ENCODE data around the gene BTK.

Gene BTK

DNA sequence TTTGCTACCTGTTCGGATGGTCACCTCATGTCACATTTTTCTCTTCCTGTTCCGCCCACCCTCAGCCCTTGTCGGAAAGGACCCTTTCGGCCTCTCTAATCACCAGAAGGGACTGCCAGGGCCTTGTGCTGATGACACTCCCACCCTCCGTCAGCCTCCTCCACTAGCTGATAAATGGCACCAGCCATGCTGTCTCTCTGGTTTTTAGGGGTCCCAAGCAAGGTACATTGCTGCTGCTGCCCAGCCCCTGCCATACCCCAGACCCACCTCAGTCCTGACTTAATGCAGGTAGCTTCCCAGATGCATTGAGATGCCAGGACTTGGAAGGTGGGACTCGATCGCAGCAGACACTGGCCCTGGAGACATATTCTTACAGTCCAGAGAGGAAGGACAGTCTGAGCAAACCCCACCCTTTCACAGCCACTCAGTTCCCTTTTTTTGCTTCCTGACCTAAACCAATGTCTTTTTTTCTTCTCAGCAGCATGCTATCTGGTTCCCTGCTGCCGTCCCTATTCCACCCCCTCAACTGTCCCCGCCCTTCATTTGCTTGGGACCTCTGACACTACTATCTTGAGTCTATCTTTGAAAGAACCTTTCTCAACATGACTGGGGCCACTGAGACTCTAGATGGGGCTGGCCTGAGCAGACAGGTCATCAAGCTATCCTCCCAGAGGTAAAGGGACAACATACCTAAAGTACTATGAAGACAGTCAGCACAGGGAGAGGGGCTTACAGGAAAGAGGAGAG lies at the start of gene BTK:
TSS of gene BTK (minus strand) at position 397 of the 747 bp plus-strand sequence. CDS start 10,907 bp downstream, outside the sequence.
- TF ChIP-seq, protein P1, sequence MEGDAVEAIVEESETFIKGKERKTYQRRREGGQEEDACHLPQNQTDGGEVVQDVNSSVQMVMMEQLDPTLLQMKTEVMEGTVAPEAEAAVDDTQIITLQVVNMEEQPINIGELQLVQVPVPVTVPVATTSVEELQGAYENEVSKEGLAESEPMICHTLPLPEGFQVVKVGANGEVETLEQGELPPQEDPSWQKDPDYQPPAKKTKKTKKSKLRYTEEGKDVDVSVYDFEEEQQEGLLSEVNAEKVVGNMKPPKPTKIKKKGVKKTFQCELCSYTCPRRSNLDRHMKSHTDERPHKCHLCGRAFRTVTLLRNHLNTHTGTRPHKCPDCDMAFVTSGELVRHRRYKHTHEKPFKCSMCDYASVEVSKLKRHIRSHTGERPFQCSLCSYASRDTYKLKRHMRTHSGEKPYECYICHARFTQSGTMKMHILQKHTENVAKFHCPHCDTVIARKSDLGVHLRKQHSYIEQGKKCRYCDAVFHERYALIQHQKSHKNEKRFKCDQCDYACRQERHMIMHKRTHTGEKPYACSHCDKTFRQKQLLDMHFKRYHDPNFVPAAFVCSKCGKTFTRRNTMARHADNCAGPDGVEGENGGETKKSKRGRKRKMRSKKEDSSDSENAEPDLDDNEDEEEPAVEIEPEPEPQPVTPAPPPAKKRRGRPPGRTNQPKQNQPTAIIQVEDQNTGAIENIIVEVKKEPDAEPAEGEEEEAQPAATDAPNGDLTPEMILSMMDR (IDR thresholded peaks at IDR 0.05; ENCODE audit: insufficient read depth, low read depth, low read length, missing control alignments) = no peak
- no peak within 1 kb of the TSS for H3K4me3 ChIP-seq (ENCODE audit: low read length)
- no peak for DNase-seq (ENCODE audit: low read depth)

DNA sequence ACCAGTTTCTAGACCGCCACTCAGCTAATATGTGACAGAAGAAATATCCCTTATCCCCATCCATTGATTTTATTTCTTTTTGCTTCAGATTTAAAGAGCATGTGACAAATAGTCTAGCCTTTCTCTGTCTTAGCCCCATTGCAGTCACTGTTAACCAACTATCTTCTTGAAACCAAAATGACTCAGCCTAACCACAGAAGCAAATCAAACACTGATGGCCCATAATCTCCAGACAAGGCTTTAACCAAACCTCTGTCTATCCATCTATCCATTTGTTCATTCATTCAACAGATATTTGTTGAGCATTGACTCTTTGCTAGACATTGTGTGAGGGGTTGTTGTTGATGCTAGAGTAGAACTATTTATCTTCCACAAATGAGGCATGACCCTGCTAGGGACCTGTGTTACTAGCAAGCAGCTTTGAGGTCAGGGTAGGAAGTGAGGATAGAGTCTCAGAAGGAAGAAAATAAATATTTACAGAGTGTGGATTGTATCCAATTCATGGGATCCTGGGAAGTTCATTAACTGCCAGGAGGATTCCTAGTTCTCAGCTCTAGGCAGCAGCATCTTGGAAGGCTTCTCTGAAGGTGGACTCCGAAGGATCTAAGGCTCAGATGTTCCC lies 44.6 kb upstream of the BTK start:
- no peak overlapping the region for H3K4me3 ChIP-seq (ENCODE audit: low read length)
- peak; percentile 7 for DNase-seq (ENCODE audit: low read depth)
- TF ChIP-seq, protein P1 (IDR thresholded peaks at IDR 0.05; ENCODE audit: insufficient read depth, low read depth, low read length, missing control alignments) = no peak

DNA sequence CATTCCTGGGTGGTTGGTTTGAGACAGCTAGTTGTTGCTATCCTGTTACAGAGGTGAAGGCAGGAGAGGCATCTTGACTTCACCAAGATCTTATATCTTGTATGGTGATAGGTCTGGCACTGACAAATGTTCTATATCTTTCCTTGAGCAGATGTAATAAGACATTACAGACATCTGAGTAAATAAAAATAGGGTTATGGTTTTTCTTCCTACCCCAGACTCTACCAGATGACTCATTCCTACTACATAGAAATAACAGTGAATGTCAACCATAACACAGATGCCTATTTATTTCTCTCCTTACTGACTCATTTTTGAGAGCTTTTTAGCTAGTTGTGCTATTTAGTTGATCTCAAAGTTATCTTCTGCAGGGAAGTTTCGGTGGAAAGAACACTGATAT lies 43.9 kb upstream of the BTK start:
- TF ChIP-seq, protein P1 (IDR thresholded peaks at IDR 0.05; ENCODE audit: insufficient read depth, low read depth, low read length, missing control alignments) = no peak
- H3K4me3 ChIP-seq (ENCODE audit: low read length) = no peak overlapping the region
- peak; percentile 12 for DNase-seq (ENCODE audit: low read depth)

DNA sequence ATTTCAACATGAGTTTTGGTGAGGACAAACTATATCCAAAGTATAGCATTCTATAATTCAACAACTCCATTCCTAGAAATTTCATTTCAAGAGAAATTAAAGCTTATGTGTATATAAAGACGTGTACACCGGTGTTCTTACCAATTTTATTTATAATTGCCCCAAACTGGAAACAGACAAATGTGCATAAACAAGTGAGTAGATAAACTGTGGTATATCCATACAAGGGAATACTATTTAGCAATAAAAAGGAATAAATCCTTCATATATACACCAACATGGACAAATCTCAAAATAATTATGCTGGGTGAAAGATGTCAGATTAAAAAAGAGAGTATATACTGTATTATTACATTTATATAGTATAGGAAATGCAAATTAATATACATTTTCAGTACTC lies 42.0 kb upstream of the BTK start:
- H3K4me3 ChIP-seq (ENCODE audit: low read length) = no peak overlapping the region
- DNase-seq (ENCODE audit: low read depth) = no peak
- TF ChIP-seq, protein P1 (IDR thresholded peaks at IDR 0.05; ENCODE audit: insufficient read depth, low read depth, low read length, missing control alignments) = no peak

DNA sequence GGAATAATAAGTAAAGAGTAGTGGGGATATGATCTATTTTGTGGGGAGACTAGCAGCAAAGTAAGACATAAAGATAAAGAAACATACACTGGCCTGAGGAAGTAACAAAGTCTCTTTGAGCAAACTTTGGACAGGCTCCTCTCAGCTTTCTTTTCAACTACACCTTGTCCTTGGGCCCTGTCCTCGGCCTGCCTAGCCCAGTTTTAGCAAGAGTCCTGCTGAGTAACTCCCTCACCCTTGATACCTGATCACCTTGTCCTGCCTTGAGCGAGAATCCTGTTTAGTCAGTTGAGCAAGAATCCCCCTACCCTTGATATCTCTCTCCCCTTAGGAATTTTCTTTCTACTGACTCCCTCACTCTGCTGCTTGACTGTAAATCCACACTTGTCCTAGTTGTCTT lies 33.5 kb upstream of the BTK start:
- TF ChIP-seq, protein P1 (IDR thresholded peaks at IDR 0.05; ENCODE audit: insufficient read depth, low read depth, low read length, missing control alignments) = no peak
- no peak overlapping the region for H3K4me3 ChIP-seq (ENCODE audit: low read length)
- DNase-seq (ENCODE audit: low read depth) = no peak

DNA sequence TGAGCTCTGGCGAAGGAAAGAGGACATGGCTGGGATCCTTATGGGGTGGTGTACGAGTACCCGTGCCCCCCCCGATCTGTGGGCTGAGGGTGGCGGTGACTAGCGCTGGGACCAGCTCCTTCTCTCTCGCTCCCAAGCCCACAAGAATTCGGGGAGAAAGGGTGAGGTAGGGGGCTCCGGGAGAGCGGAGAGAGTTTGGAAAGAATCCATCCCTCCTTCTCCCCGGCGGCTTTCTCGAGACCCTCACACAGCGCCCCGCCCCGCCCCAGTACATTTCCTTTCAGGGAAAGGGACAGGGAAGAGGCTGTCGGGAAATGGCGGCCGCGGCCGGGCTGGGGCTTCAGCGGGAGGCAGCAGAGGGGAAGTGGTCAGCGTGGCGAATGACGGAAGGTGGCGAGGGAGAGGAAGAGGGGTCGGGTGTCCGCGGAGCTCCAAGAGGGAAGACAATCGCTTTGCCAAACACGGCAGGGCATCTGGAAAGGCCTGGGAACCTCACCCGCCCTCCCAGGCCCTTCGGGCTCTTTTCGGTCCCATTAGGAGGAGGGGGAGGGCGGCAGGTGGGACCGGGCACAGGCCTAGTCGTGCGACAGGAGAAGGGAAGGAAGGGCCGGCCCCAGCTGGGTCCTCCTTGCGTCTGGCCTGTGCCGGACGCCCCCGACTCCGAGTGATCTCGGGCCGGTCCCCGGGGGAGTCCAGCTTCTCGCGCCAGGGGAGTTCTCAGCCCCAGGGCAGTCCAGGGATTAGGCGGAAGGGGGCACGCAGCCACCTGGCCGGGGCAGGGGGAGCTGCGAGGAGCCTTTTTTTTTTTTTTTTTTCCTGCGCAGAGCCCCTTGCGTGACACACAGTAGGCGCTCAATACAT lies 32.2 kb upstream of the BTK start:
- TF ChIP-seq, protein P1 (IDR thresholded peaks at IDR 0.05; ENCODE audit: insufficient read depth, low read depth, low read length, missing control alignments) = no peak
- peak overlapping the region; percentile 50 for H3K4me3 ChIP-seq (ENCODE audit: low read length)
- no peak for DNase-seq (ENCODE audit: low read depth)
